Measurements from ENCODE around the gene TAF6. TPM values are rescaled to one million over a fixed set of nuclear protein-coding genes. Genes with fewer than 3 reads are reported as not detected.

Gene TAF6
- total RNA-seq, 1 experiment from 2014 or later = 87.1 TPM

- Histone ChIP-seq H4K5ac (ENCODE audit: insufficient read length, low read depth, low read length) (no peak overlapping the region), H3K4me1 (ENCODE audit: insufficient read depth, low read length) (peaks cover 7% of the 10 kb centered on the region), H3K79me1 (ENCODE audit: insufficient read depth, low read depth, low read length, poor library complexity, severe bottlenecking) (no peaks in the 10 kb centered on the region), H3T11ph (ENCODE audit: low read length) (no peak overlapping the region), H2BK20ac (ENCODE audit: low read depth, low read length, poor library complexity, severe bottlenecking) (no peak overlapping the region), H3K9me3 (ENCODE audit: control insufficient read depth, low read depth, low read length) (no peaks in the 10 kb centered on the region), H3K4ac (ENCODE audit: low read depth, low read length) (no peak overlapping the region), H3K27ac (ENCODE audit: insufficient read length, low read depth, low read length) (no peak overlapping the region), H2AK5ac (ENCODE audit: insufficient read length, low read length) (no peak overlapping the region), H3K14ac (ENCODE audit: insufficient read depth, low read length) (no peak overlapping the region), H3K23me2 (ENCODE audit: insufficient read length, low read depth, low read length, poor library complexity, severe bottlenecking) (peaks cover 12% of the 10 kb centered on the region), H4K91ac (ENCODE audit: insufficient read length, low read depth, low read length) (no peak overlapping the region), H4K8ac (replicated peaks; ENCODE audit: insufficient read length, low read depth, low read length) (no peak overlapping the region), H2BK12ac (ENCODE audit: insufficient read length, low read depth, low read length) (no peak overlapping the region), H3K18ac (ENCODE audit: insufficient read length, low read depth, low read length) (no peak overlapping the region), H3K4me2 (ENCODE audit: insufficient read depth, insufficient read length, low read length) (no peak overlapping the region), H2BK15ac (ENCODE audit: low read depth, low read length) (no peak overlapping the region), H2BK5ac (ENCODE audit: insufficient read length, low read length) (no peak overlapping the region), H4K20me1 (ENCODE audit: control insufficient read depth, insufficient read depth, insufficient read length) (no peaks in the 10 kb centered on the region), H2AFZ (ENCODE audit: low read length) (no peak overlapping the region), H3K9ac (ENCODE audit: extremely low read depth, insufficient read length, low read length) (no peak overlapping the region), H3K27me3 (ENCODE audit: insufficient read depth, low read length) (no peaks in the 10 kb centered on the region; the same call in 1 of the 2 replicates), H3K56ac (ENCODE audit: insufficient read length, low read depth, low read length) (no peak overlapping the region), H2BK120ac (ENCODE audit: low read depth, low read length, poor library complexity, severe bottlenecking) (no peak overlapping the region), H3K23ac (ENCODE audit: insufficient read length, low read depth, low read length) (no peak overlapping the region), H3K79me2 (ENCODE audit: insufficient read depth, low read length) (no peaks in the 10 kb centered on the region)
- Mint-ChIP-seq H3K27me3 (ENCODE audit: low read depth) (peaks cover 24% of the 10 kb centered on the region), H3K9me3 (no peaks in the 10 kb centered on the region; a peak in 1 of 5 replicates), H3K4me1 (peaks cover 30 to 39% of the 10 kb centered on the region in 2 experiments), H3K4me3 (no peak overlapping the region), H3K27ac (0 out of 7 replicates have a peak overlapping the region, but pooled peaks of 1 of the 3 experiments have one; percentile 27), H3K36me3 (ENCODE audit: insufficient read depth in 1 of 3, low read depth in 3 of 3) (no peaks in the 10 kb centered on the region; a peak in 1 of 7 replicates)
- WGBS (ENCODE audit: extremely low coverage, insufficient read length, low lambda C conversion rate) = no CpG with 5 or more reads among the region's 5 CpGs
- no peak for DNase-seq
- no peak for TF ChIP-seq CTCF (conservative IDR thresholded peaks at IDR 0.05)
These were observed 44.7 kb upstream of the TAF6 start for GRCh38 chr7:100163871-100164270.
